Activated T-cell treated with anti-CD3 and anti-CD28 coated beads for 4 hours (primary cell): Measurements from ENCODE around the gene MMP2.

Experiments used
- DNase-seq: peaks from one replicate; pipeline ENCODE4 v3.0.0-alpha.2; 2020

MMP2 gene

GRCh38 chr16:55469821-55470532, 9.0 kb upstream of the MMP2 start:
- DNase-seq: no peak

DNA sequence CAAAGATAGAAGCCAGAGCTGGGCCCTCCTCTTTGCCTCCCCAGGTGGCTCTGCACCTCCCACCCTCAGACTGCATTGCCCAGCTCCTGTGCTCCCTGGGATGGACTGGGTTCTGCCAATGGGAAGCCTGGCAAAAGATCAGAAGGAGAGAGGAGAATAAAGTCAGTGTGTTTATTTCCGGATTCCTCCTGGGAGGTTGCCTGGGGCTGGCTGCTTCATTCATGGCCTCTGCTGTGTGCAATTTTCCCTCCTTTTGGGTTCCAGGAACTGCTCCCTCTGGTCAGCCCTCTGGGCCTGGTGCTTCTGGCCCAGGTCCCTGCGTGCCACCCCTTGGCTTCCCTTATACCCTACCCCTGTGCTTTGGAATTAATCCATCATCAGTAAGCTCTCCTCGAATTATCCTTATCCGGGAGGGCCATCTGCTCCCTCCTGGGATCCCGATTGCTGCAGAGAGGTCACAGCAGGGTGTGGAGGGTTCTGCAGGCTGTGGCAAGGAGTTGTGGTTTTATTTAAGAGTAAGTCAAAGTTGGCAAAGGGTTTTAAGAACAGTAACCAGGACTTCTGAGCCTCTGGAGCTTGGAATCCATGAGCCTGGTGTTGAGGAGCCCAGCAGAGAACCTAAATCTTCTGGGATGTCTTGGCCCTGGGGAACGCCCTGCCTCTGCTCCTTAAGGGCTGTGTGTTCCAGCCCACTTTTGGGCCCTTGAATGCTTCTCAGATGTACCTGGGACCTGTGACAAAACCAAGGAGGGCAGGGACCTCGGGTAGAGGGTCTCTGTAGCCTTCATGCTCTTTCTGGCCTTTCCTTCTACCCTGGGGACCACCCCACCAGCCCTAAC, 8.2 kb upstream of the MMP2 start:
- DNase-seq: no peak

DNA sequence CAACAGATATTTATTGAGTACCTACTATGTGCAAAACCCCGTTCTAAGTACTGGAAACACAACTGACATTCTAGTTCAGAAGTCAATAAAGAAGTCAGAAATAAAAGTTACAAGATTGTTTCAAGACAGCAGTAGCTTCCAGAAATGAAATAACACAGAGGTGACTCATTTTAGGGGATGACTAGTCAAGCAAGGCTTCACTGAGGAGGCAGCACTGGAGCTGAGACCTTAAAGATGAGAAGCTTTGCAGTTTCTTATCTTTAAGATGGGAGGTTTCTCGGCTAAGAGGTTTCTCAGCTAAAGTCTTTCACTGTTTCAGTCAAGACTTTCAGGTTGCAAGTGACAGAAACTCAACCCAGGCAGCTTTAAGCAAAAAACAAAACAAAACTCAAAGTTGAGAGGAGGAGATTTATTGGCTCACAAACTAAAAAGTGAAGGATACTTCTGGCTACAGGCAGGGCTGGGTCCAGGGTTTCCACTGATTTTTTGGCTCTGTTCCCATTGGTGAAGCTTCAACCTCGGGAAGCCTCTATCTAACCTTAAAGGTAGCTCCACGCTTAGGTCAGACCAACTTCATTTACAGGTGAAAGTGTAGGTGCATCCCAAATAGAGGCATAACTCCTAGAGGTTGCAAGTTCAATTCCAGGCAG, 7.4 kb upstream of the MMP2 start:
- DNase-seq: no peak

- no peak for DNase-seq
Measured at GRCh38 chr16:55473587-55473986, 5.4 kb upstream of the MMP2 start.

GRCh38 chr16:55474821-55475220, 4.2 kb upstream of the MMP2 start:
- DNase-seq: no peak

- no peak for DNase-seq
Measured at GRCh38 chr16:55475919-55476318, 3.1 kb upstream of the MMP2 start.

DNA sequence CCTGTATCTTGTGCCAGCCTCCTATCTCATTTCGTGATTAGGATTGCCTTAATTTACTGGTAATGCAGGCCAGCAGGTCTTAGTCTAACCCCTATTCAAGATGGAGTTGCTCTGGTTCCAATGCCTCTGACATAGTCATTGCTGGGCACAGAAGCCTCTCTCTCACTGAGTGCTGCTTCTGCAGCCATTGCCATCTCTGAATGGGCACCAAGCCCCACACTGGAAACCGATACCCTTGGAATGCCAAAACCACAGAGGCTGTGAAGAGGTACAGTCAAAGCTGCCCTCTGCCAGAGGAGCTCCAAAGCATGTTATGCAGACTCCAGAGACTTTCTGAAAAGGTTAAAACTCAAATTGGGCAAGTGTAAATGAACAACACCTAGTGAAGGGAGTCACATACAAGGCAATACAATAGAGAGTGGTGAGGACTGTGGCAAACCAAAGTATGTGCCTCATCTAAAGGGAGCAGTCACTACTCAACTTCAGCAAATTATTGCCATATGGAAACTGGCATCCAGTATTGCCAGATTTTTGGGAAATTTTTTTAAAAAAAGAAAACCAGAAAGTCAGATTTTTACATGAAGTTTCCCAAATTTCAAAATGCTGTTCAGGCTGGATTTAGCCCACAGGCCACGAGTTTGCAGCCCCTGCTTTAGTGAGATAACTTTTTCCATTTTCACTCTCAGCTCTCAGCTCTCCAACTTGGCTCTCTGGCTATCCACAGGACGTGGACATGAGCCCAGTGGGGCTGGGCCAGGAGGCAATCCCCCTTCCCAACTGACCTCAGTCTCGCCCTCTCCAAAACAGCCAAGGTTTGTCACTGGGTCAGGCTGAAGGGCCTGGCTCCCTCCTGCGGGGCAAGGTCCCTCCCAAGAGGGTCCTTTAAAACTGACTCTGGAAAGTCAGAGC, 2.1 kb upstream of the MMP2 start:
- DNase-seq: no peak

GRCh38 chr16:55477736-55478135, 1.3 kb upstream of the MMP2 start:
- no peak for DNase-seq

DNA sequence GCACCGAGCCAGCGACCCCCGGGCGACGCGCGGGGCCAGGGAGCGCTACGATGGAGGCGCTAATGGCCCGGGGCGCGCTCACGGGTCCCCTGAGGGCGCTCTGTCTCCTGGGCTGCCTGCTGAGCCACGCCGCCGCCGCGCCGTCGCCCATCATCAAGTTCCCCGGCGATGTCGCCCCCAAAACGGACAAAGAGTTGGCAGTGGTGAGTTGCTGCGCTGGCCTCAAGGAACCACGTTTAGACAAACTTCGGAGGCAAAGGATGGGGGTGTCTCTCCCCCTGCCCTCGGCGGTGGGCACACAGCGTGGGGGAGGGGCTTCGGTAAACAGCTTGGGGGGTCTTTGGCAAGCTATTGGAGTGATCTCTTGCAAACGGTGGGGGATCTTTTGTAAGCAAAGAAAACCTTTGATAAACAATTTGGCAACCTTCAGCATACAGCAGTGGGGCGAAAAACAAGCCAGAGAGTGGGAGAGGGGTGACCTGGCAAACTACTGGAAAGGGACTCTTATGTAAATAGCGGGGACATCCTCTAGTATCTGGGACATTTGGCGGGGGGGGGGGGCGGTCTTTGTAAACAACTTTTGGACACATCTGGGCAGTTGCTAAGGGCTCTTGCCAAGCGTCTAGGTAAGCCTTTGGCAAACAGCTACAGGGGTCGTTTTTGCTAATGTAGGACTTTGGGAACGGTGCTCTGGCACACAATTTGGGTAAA, 587 bp downstream of the MMP2 start:
- DNase-seq: no peak

DNA sequence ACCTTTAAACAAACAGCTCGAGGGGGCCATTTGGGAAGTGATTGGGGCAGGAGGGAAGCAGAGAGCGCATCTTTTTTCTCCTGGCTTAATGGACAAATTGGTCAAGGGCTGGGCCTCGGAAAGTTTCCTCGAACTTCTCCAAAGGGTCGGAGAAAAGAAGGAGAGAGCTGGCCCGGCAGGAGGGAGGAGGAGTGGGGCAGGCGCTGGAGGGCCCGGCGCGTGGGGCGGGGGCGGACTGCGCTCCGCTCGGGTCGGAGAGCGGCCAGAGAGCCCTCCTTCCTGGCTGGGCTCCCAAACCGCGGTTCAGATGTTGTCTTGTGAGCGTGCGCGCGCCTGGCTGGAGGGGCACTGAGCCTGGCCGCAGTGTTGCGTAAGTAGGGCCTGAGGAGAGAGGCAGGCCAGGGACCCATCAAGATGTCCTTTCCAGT, 1.2 kb downstream of the MMP2 start:
- no peak for DNase-seq

- no peak for DNase-seq
Measured at GRCh38 chr16:55481023-55481422, 2.0 kb downstream of the MMP2 start.

GRCh38 chr16:55482056-55482455, 3.1 kb downstream of the MMP2 start:
- no peak for DNase-seq

DNA sequence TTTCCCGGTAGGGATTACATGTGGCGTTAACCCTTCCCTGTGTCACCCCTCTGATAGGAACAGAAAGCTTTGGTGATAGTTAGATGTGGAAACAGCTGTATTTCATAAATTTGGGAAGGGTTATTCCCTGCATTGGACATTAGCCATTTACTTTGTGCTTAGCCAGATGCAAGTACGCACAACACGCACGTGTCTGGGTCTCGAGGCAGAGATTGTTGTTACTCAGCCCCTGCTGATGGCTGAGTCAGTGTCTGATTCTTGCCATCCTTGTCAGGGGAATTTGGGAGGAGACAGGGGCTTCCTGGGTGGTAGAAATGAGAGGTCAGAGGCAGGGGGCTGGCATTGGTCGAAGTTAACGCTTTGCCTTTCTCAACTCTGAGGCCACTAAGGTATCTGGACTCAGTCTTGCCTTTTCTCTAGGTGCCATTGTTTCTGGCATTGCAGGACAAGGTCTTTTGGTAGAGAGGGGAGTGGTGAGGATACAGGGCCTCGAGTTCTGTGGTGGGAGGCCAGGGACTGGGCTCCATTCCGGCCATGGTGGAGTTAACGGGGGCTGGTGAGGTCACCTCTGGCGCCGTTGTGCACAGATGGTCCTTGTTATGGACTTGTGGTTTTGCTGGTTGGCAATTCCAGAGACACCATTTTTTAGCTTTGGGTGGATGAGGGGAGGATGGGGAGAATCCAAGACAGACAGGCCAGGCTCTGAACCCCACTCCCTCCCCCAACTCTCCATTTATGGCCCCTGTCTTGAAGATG, 8.2 kb downstream of the MMP2 start:
- DNase-seq: no peak

GRCh38 chr16:55488306-55488705, 9.3 kb downstream of the MMP2 start:
- no peak for DNase-seq

DNA sequence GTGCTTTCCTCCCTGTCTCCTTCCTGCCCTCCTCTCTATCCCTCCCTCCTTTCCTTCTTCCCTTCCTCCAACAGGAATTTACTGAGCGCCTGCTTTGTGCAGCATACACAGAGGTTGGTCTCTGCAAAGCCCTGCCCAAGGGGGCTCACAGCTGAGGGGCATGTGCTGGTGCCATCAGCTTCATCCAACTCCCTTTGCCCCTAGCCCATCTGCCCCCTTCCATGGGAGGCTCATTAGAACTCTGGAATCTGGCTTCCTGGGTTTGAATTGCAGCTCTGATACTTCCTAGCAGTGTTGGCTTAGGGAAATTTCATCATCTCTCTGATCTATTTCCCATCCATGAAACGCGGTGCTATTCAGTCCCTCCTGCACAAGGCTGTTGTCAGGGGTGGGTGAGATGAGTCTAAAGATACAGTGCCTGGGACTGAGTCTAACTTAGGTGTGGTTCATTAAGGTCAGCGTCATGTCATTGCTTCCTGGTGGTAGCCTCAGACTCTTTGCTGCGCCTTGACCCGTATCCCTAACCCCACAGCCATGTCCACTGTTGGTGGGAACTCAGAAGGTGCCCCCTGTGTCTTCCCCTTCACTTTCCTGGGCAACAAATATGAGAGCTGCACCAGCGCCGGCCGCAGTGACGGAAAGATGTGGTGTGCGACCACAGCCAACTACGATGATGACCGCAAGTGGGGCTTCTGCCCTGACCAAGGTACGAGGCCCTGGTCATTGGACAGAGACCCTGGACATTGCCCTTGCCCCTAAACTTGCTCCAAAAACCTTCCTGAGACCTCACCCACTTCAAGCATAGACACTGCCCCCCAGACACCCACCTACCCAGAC, 10.3 kb downstream of the MMP2 start:
- no peak for DNase-seq

GRCh38 chr16:55489956-55490265, 10.9 kb downstream of the MMP2 start:
- DNase-seq: no peak

DNA sequence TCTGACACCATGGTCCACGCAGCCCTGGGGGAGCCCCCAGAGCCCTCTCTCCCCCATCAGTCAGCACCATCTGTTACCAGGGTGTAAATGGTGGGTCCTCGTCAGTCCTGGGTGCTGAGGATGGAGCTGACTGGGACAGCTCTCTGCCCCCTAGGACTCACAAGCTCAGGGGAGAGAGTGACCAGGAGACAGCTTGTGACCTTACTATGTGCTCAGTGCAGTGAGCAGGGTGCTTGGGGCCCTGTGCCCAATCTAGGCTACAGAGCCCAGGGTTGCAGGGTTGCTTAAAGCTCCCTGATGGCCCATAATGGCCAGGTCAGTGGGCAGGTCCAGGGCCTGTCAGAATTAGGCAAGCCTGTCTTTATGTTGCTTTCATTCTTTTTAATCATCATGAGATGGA, 11.3 kb downstream of the MMP2 start:
- DNase-seq: no peak

- no peak for DNase-seq
Measured at GRCh38 chr16:55491691-55492090, 12.7 kb downstream of the MMP2 start.

- no peak for DNase-seq
Measured at GRCh38 chr16:55492756-55493380, 13.9 kb downstream of the MMP2 start.

DNA sequence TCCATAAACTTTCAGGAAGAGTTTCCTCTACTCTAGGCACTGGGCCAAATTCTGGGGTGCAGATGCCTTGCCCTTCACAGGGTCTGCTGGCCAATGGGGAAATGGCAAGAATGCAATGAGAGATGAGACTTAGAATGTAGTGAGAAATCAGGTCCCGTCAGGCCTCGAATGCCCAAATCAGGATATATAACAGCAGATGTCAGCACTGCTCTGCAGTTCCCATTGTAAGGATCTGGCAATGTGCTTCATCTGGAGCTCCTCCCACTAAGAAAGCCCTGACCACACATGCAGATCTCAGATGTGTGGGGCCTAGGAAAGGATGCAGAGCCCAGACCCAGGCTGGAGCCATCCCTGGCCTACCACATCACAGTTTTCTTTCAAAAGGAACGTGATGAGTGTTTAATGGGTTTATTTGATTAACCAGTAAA, 16.0 kb downstream of the MMP2 start:
- no peak for DNase-seq
